Daoy (cell line): ENCODE measurements around the gene EDEM1. TPM values are rescaled to one million over a fixed set of nuclear protein-coding genes. Genes with fewer than 3 reads are reported as not detected.
"Not testable (repeated sequence)": the region's sequence is repeated elsewhere in the genome, so short reads cannot be mapped to it uniquely, and the experiment has no call there.

ENCODE experiments used
- DNase-seq: peaks from one replicate; pipeline ENCODE4 v3.0.0-alpha.2; 2015; ENCODE audit warnings: low read depth
- total RNA-seq: library from RNA; depleted of rRNA; stranded (reverse); fragments of >200 nt; shearing (Covaris generic); gene quantifications from 2 replicates; pipeline ENCODE4 v1.2.3, GENCODE V29; 2014

EDEM1 gene
- total RNA-seq, 1 experiment from 2014 or later: 5.1 TPM

- no peak for DNase-seq
Observed at GRCh38 chr3:5232570-5232969, 45.1 kb downstream of the EDEM1 start.

GRCh38 chr3:5233026-5233425 is 45.5 kb downstream of the EDEM1 start:
- no peak for DNase-seq

- DNase-seq: no peak
Observed at GRCh38 chr3:5235655-5236054, 48.1 kb downstream of the EDEM1 start.

- no peak for DNase-seq
Observed at GRCh38 chr3:5238545-5238944, 51.0 kb downstream of the EDEM1 start.

- peak; percentile 26 for DNase-seq
Observed at GRCh38 chr3:5239602-5240001, 52.1 kb downstream of the EDEM1 start.

GRCh38 chr3:5240740-5241139 is 53.2 kb downstream of the EDEM1 start:
- DNase-seq: no peak

- DNase-seq: not testable (repeated sequence)
Observed at GRCh38 chr3:5242785-5243184, 55.3 kb downstream of the EDEM1 start.

GRCh38 chr3:5245927-5246326 is 58.4 kb downstream of the EDEM1 start:
- no peak for DNase-seq

GRCh38 chr3:5248822-5249221 is 61.3 kb downstream of the EDEM1 start:
- DNase-seq: no peak

GRCh38 chr3:5250467-5251195 is 63.1 kb downstream of the EDEM1 start:
- DNase-seq: peak; percentile 11

- DNase-seq: no peak
Observed at GRCh38 chr3:5251196-5251583, 63.7 kb downstream of the EDEM1 start.

GRCh38 chr3:5252131-5252530 is 64.6 kb downstream of the EDEM1 start:
- no peak for DNase-seq

- DNase-seq: no peak
Observed at GRCh38 chr3:5254281-5255048, 67.0 kb downstream of the EDEM1 start.

GRCh38 chr3:5255404-5256344 is 68.2 kb downstream of the EDEM1 start:
- no peak for DNase-seq

- DNase-seq: no peak
Observed at GRCh38 chr3:5258526-5258925, 71.0 kb downstream of the EDEM1 start.

- no peak for DNase-seq
Observed at GRCh38 chr3:5260992-5261501, 73.5 kb downstream of the EDEM1 start.

- no peak for DNase-seq
Observed at GRCh38 chr3:5262507-5262906, 75.0 kb downstream of the EDEM1 start.

- no peak for DNase-seq
Observed at GRCh38 chr3:5264093-5264600, 76.6 kb downstream of the EDEM1 start.

GRCh38 chr3:5264896-5265770 is 77.6 kb downstream of the EDEM1 start:
- no peak for DNase-seq

GRCh38 chr3:5267252-5267651 is 79.7 kb downstream of the EDEM1 start:
- DNase-seq: no peak

- DNase-seq: no peak
Observed at GRCh38 chr3:5267889-5268288, 80.4 kb downstream of the EDEM1 start.
